NT2/D1 (cell line): Measurements from ENCODE around the gene TMIE.

Source experiments
- DNase-seq: peaks from one replicate; pipeline ENCODE4 v3.0.0-alpha.2; 2011; ENCODE audit warnings: low read depth, low spot score
- H3K27me3 ChIP-seq: 2 replicates; pipeline ENCODE4 v1.6.0; 2011; ENCODE audit warnings: mild to moderate bottlenecking; ENCODE audit not compliant: insufficient read length, insufficient read depth
- H3K36me3 ChIP-seq: 2 replicates; pipeline ENCODE4 v1.6.1; 2011; ENCODE audit warnings: mild to moderate bottlenecking, low read length, mixed read lengths; ENCODE audit not compliant: insufficient read depth, insufficient read length
- H3K4me1 ChIP-seq: 2 replicates; pipeline ENCODE4 v1.5.1; 2011; ENCODE audit not compliant: insufficient read depth, insufficient read length
- H3K4me3 ChIP-seq: 2 replicates; pipeline ENCODE4 v1.5.1; 2011; ENCODE audit warnings: low read depth; ENCODE audit not compliant: insufficient read length
- H3K9ac ChIP-seq: 2 replicates; pipeline ENCODE4 v1.6.0; 2011; ENCODE audit warnings: low read depth; ENCODE audit not compliant: insufficient read length
- H3K9me3 ChIP-seq: 2 replicates; pipeline ENCODE4 v1.5.1; 2011; ENCODE audit warnings: mild to moderate bottlenecking, low read length; ENCODE audit not compliant: insufficient read depth
- SUZ12 ChIP-seq: IDR thresholded peaks from 2 replicates; pipeline ENCODE4 v1.6.1; 2011; ENCODE audit not compliant: insufficient read length, insufficient read depth; ENCODE audit errors: extremely low read depth
- YY1 ChIP-seq: IDR thresholded peaks from 2 replicates; pipeline ENCODE4 v1.6.1; 2011; ENCODE audit not compliant: insufficient read length, insufficient read depth
- ZNF274 ChIP-seq: IDR thresholded peaks from 2 replicates; pipeline ENCODE4 v1.6.1; 2011; ENCODE audit warnings: mild to moderate bottlenecking, low read depth, low read length

The TMIE gene

GRCh38 chr3:46708401-46709156, 7.4 kb downstream of the TMIE start:
- H3K27me3 ChIP-seq: peaks cover 5% of the 10 kb centered on the region
- no peak overlapping the region for H3K4me3 ChIP-seq
- peaks cover 15% of the 10 kb centered on the region for H3K4me1 ChIP-seq
- TF ChIP-seq SUZ12 (no peak), ZNF274 (no peak), YY1 (no peak)
- no peak overlapping the region for H3K9ac ChIP-seq
- no peak for DNase-seq
- H3K36me3 ChIP-seq: no peaks in the 10 kb centered on the region
- no peaks in the 10 kb centered on the region for H3K9me3 ChIP-seq

GRCh38 chr3:46709157-46709654, 8.0 kb downstream of the TMIE start:
- no peak overlapping the region for H3K4me3 ChIP-seq
- no peaks in the 10 kb centered on the region for H3K36me3 ChIP-seq
- DNase-seq: no peak
- H3K9ac ChIP-seq: no peak overlapping the region
- no peaks in the 10 kb centered on the region for H3K9me3 ChIP-seq
- peaks cover 21% of the 10 kb centered on the region for H3K4me1 ChIP-seq
- TF ChIP-seq SUZ12: no peak
- TF ChIP-seq ZNF274: no peak
- no peak for TF ChIP-seq YY1
- H3K27me3 ChIP-seq: no peaks in the 10 kb centered on the region

- no peak for TF ChIP-seq ZNF274
- no peak for TF ChIP-seq YY1
- TF ChIP-seq SUZ12: no peak
These were observed 8.5 kb downstream of the TMIE start for GRCh38 chr3:46709721-46710120.

GRCh38 chr3:46710229-46710628, 9.0 kb downstream of the TMIE start:
- no peak overlapping the region for H3K4me3 ChIP-seq
- H3K27me3 ChIP-seq: no peaks in the 10 kb centered on the region
- no peak for DNase-seq
- no peaks in the 10 kb centered on the region for H3K36me3 ChIP-seq
- no peak for TF ChIP-seq SUZ12
- TF ChIP-seq ZNF274: no peak
- TF ChIP-seq YY1: no peak
- no peak overlapping the region for H3K9ac ChIP-seq
- no peaks in the 10 kb centered on the region for H3K9me3 ChIP-seq
- H3K4me1 ChIP-seq: peaks cover 21% of the 10 kb centered on the region

More at GRCh38 chr3:46709721-46710120, 8.5 kb downstream of the TMIE start:
- H3K9ac ChIP-seq: no peak overlapping the region
- no peak overlapping the region for H3K4me3 ChIP-seq
- no peaks in the 10 kb centered on the region for H3K36me3 ChIP-seq
- peaks cover 21% of the 10 kb centered on the region for H3K4me1 ChIP-seq
- no peaks in the 10 kb centered on the region for H3K9me3 ChIP-seq
- H3K27me3 ChIP-seq: no peaks in the 10 kb centered on the region
- DNase-seq: no peak

GRCh38 chr3:46710671-46711295, 9.6 kb downstream of the TMIE start:
- TF ChIP-seq YY1 (no peak), SUZ12 (no peak), ZNF274 (no peak)
- Histone ChIP-seq H3K9me3 (no peaks in the 10 kb centered on the region), H3K9ac (no peak overlapping the region), H3K36me3 (no peaks in the 10 kb centered on the region), H3K27me3 (no peaks in the 10 kb centered on the region), H3K4me1 (peaks cover 21% of the 10 kb centered on the region), H3K4me3 (no peak overlapping the region)
- no peak for DNase-seq

- H3K9ac ChIP-seq: no peak overlapping the region
- no peaks in the 10 kb centered on the region for H3K36me3 ChIP-seq
- no peak overlapping the region for H3K4me3 ChIP-seq
- H3K9me3 ChIP-seq: no peaks in the 10 kb centered on the region
- TF ChIP-seq SUZ12: no peak
- TF ChIP-seq ZNF274: no peak
- TF ChIP-seq YY1: no peak
- DNase-seq: no peak
- no peaks in the 10 kb centered on the region for H3K27me3 ChIP-seq
- H3K4me1 ChIP-seq: peaks cover 18% of the 10 kb centered on the region
These were observed 10.1 kb downstream of the TMIE start for GRCh38 chr3:46711305-46711704.

GRCh38 chr3:46711760-46712159, 10.6 kb downstream of the TMIE start:
- H3K9ac ChIP-seq: no peak overlapping the region
- no peaks in the 10 kb centered on the region for H3K9me3 ChIP-seq
- H3K36me3 ChIP-seq: no peaks in the 10 kb centered on the region
- H3K27me3 ChIP-seq: no peaks in the 10 kb centered on the region
- TF ChIP-seq SUZ12 (no peak), YY1 (no peak), ZNF274 (no peak)
- H3K4me3 ChIP-seq: no peak overlapping the region
- H3K4me1 ChIP-seq: peaks cover 13% of the 10 kb centered on the region
- no peak for DNase-seq
